Measurements from ENCODE around the gene SYNGAP1.
A peak's percentile ranks its signal among the peaks of the same experiment; 100 is the strongest.

Gene SYNGAP1

GRCh38 chr6:33451606-33452005 is 31.7 kb downstream of the SYNGAP1 start:
- no peak for TF ChIP-seq EZH2phosphoT487 (conservative IDR thresholded peaks at IDR 0.05; ENCODE audit: low read length)
- no peaks in the 10 kb centered on the region for H3F3A ChIP-seq (ENCODE audit: insufficient read depth)
- H3K9me3 ChIP-seq (ENCODE audit: insufficient read depth, low read length), result no peaks in the 10 kb centered on the region
- no peaks in the 10 kb centered on the region for H3K9me2 ChIP-seq (replicated peaks; ENCODE audit: insufficient read depth, low read length)
- no peak overlapping the region for H3K27ac ChIP-seq (ENCODE audit: low read depth, low read length)
- no peaks in the 10 kb centered on the region for H3K36me3 ChIP-seq (ENCODE audit: low read length)
- no peak overlapping the region for H2AFZ ChIP-seq (ENCODE audit: low read depth, low read length, severe bottlenecking)
- no peaks in the 10 kb centered on the region for H3K27me3 ChIP-seq (ENCODE audit: low read length)
- H3K4me3 ChIP-seq (ENCODE audit: insufficient read depth, low read length, poor library complexity, severe bottlenecking), result no peak overlapping the region
- no peaks in the 10 kb centered on the region for H4K20me1 ChIP-seq (ENCODE audit: low read depth, low read length)
- H3K4me2 ChIP-seq (ENCODE audit: low read depth, low read length, poor library complexity, severe bottlenecking), result no peak overlapping the region
- peaks cover 19% of the 10 kb centered on the region; the same call in 1 of the 2 replicates for H3K79me2 ChIP-seq (ENCODE audit: insufficient read depth, low read length)
- no peak overlapping the region for H3K9ac ChIP-seq (ENCODE audit: low read length)

- H3K9me3 ChIP-seq (ENCODE audit: insufficient read depth, low read length), result no peaks in the 10 kb centered on the region
- no peak overlapping the region for H3K4me3 ChIP-seq (ENCODE audit: insufficient read depth, low read length, poor library complexity, severe bottlenecking)
- no peaks in the 10 kb centered on the region for H3K9me2 ChIP-seq (replicated peaks; ENCODE audit: insufficient read depth, low read length)
- H3K36me3 ChIP-seq (ENCODE audit: low read length), result no peaks in the 10 kb centered on the region
- H3F3A ChIP-seq (ENCODE audit: insufficient read depth), result no peaks in the 10 kb centered on the region
- H2AFZ ChIP-seq (ENCODE audit: low read depth, low read length, severe bottlenecking), result no peak overlapping the region
- peaks cover 19% of the 10 kb centered on the region; the same call in 1 of the 2 replicates for H3K79me2 ChIP-seq (ENCODE audit: insufficient read depth, low read length)
- no peak overlapping the region for H3K9ac ChIP-seq (ENCODE audit: low read length)
- H3K27me3 ChIP-seq (ENCODE audit: low read length), result no peaks in the 10 kb centered on the region
- H3K27ac ChIP-seq (ENCODE audit: low read depth, low read length), result no peak overlapping the region
- no peak overlapping the region for H3K4me2 ChIP-seq (ENCODE audit: low read depth, low read length, poor library complexity, severe bottlenecking)
- TF ChIP-seq EZH2phosphoT487 (conservative IDR thresholded peaks at IDR 0.05; ENCODE audit: low read length), result no peak
- no peak for TF ChIP-seq CTCF (IDR thresholded peaks at IDR 0.05; ENCODE audit: insufficient read depth, low read length, poor library complexity, severe bottlenecking)
- no peaks in the 10 kb centered on the region for H4K20me1 ChIP-seq (ENCODE audit: low read depth, low read length)
Observed at GRCh38 chr6:33452496-33452895, 32.6 kb downstream of the SYNGAP1 start.

- peak overlapping the region; percentile 82 for H2AFZ ChIP-seq (ENCODE audit: low read depth, low read length, severe bottlenecking)
- H3K27me3 ChIP-seq (ENCODE audit: low read length), result no peaks in the 10 kb centered on the region
- peak overlapping the region; percentile 84 for H3K4me3 ChIP-seq (ENCODE audit: insufficient read depth, low read length, poor library complexity, severe bottlenecking)
- no peaks in the 10 kb centered on the region for H3K9me2 ChIP-seq (replicated peaks; ENCODE audit: insufficient read depth, low read length)
- peak overlapping the region; percentile 83 for H3K4me2 ChIP-seq (ENCODE audit: low read depth, low read length, poor library complexity, severe bottlenecking)
- no peaks in the 10 kb centered on the region for H3K36me3 ChIP-seq (ENCODE audit: low read length)
- H3K27ac ChIP-seq (ENCODE audit: low read depth, low read length), result 0 out of 2 replicates have a peak overlapping the region, but pooled peaks have one; percentile 6
- no peaks in the 10 kb centered on the region for H4K20me1 ChIP-seq (ENCODE audit: low read depth, low read length)
- peaks cover 19% of the 10 kb centered on the region; the same call in 1 of the 2 replicates for H3K79me2 ChIP-seq (ENCODE audit: insufficient read depth, low read length)
- peak overlapping the region; percentile 80 for H3K9ac ChIP-seq (ENCODE audit: low read length)
- no peaks in the 10 kb centered on the region for H3K9me3 ChIP-seq (ENCODE audit: insufficient read depth, low read length)
- no peaks in the 10 kb centered on the region for H3F3A ChIP-seq (ENCODE audit: insufficient read depth)
- TF ChIP-seq EZH2phosphoT487 (conservative IDR thresholded peaks at IDR 0.05; ENCODE audit: low read length) (no peak), CTCF (IDR thresholded peaks at IDR 0.05; ENCODE audit: insufficient read depth, low read length, poor library complexity, severe bottlenecking) (no peak)
Observed at GRCh38 chr6:33453393-33454008, 33.6 kb downstream of the SYNGAP1 start.
